HG02870 (cell line): ENCODE measurements around the gene POU2F3.

ENCODE experiments used
- ATAC-seq: cut with Tn5 transposase; IDR thresholded peaks from one replicate; pipeline ENCODE4 v1.9.1; 2021; ENCODE audit warnings: mild to moderate bottlenecking, moderate library complexity; ENCODE audit not compliant: unreplicated experiment

Gene POU2F3

GRCh38 chr11:120239713-120240640 is at the start of gene POU2F3:
POU2F3 (plus strand) TSS chr11:120240140; CDS start chr11:120240344, 204 bp downstream.
- no peak for ATAC-seq

GRCh38 chr11:120191058-120191457 is 48.9 kb upstream of the POU2F3 start:
- no peak for ATAC-seq

GRCh38 chr11:120192831-120193625 is 46.9 kb upstream of the POU2F3 start:
- ATAC-seq = no peak

- ATAC-seq = no peak
Observed at GRCh38 chr11:120194166-120194565, 45.8 kb upstream of the POU2F3 start.

GRCh38 chr11:120195601-120196320 is 44.2 kb upstream of the POU2F3 start:
- ATAC-seq = no peak

- ATAC-seq = no peak
Observed at GRCh38 chr11:120196826-120197225, 43.1 kb upstream of the POU2F3 start.

GRCh38 chr11:120197251-120197891 is 42.6 kb upstream of the POU2F3 start:
- no peak for ATAC-seq

- ATAC-seq = no peak
Observed at GRCh38 chr11:120197977-120198376, 42.0 kb upstream of the POU2F3 start.

- ATAC-seq = no peak
Observed at GRCh38 chr11:120198403-120198786, 41.5 kb upstream of the POU2F3 start.

GRCh38 chr11:120198787-120199469 is 41.0 kb upstream of the POU2F3 start:
- no peak for ATAC-seq

- no peak for ATAC-seq
Observed at GRCh38 chr11:120199613-120200012, 40.3 kb upstream of the POU2F3 start.

- no peak for ATAC-seq
Observed at GRCh38 chr11:120200677-120201076, 39.3 kb upstream of the POU2F3 start.

- ATAC-seq = no peak
Observed at GRCh38 chr11:120201653-120202052, 38.3 kb upstream of the POU2F3 start.

GRCh38 chr11:120203626-120204025 is 36.3 kb upstream of the POU2F3 start:
- no peak for ATAC-seq

- no peak for ATAC-seq
Observed at GRCh38 chr11:120205596-120206161, 34.3 kb upstream of the POU2F3 start.

GRCh38 chr11:120207512-120207911 is 32.4 kb upstream of the POU2F3 start:
- no peak for ATAC-seq

GRCh38 chr11:120208001-120208441 is 31.9 kb upstream of the POU2F3 start:
- ATAC-seq = no peak

GRCh38 chr11:120208777-120209176 is 31.2 kb upstream of the POU2F3 start:
- ATAC-seq = no peak

GRCh38 chr11:120209746-120210625 is 30.0 kb upstream of the POU2F3 start:
- ATAC-seq = no peak
